Right lobe of liver (tissue), 4 donors: ENCODE results near the gene FRMD3.

Experiments used
- CTCF ChIP-seq, 4 donors: fragments of 200-600 bp in 3 of 4; fragments of 450-650 bp in 1 of 4; IDR thresholded peaks; one replicate each; pipeline versions ENCODE4 v1.5.1 to v1.8.0; 2016 to 2022; ENCODE audit warnings: antibody characterized with exemption in 4 of 4, mild to moderate bottlenecking in 2 of 4
- POLR2A ChIP-seq: fragments of 450-650 bp; IDR thresholded peaks from one replicate; pipeline ENCODE4 v1.6.1; 2017; ENCODE audit warnings: antibody characterized with exemption, mild to moderate bottlenecking
- donor health status: DM: no; HTN: no; CAD: no.
- donor health status: DM: no; HTN: no; CAD: no.
- donor health status: DM: no; HTN: yes; CAD: no.

GRCh38 chr9:83491413-83491812 lies 46.8 kb downstream of the FRMD3 start:
- TF ChIP-seq CTCF (IDR thresholded peaks at IDR 0.05) (no peak), POLR2A (no peak)
